NCI-H524 (cell line): ENCODE measurements around the gene SNRK.

Experiments
- DNase-seq, 2 experiments: peaks; one replicate each; lab custom pipeline; 2025; lab: John Stamatoyannopoulos, UW

Gene SNRK

GRCh38 chr3:43372007-43372740, 85.8 kb downstream of the SNRK start:
- no peak for DNase-seq

- no peak for DNase-seq
These were observed 86.6 kb downstream of the SNRK start for GRCh38 chr3:43372809-43373559.

GRCh38 chr3:43373560-43373928, 87.2 kb downstream of the SNRK start:
- no peak for DNase-seq

GRCh38 chr3:43378066-43378935, 92.0 kb downstream of the SNRK start:
- DNase-seq = peak in 1 of 2 experiments; percentile 37

- no peak for DNase-seq
These were observed 93.0 kb downstream of the SNRK start for GRCh38 chr3:43379343-43379742.

GRCh38 chr3:43388175-43388574, 101.8 kb downstream of the SNRK start:
- DNase-seq = no peak

GRCh38 chr3:43388915-43389314, 102.6 kb downstream of the SNRK start:
- no peak for DNase-seq

- no peak for DNase-seq
These were observed 103.3 kb downstream of the SNRK start for GRCh38 chr3:43389388-43390254.

- DNase-seq = no peak
These were observed 103.9 kb downstream of the SNRK start for GRCh38 chr3:43390255-43390588.

GRCh38 chr3:43391621-43392020, 105.3 kb downstream of the SNRK start:
- no peak for DNase-seq

GRCh38 chr3:43394041-43394554, 107.8 kb downstream of the SNRK start:
- DNase-seq = no peak

- no peak for DNase-seq
These were observed 112.7 kb downstream of the SNRK start for GRCh38 chr3:43399034-43399433.

- no peak for DNase-seq
These were observed 113.8 kb downstream of the SNRK start for GRCh38 chr3:43400167-43400566.
